ENCODE data around the gene FBXO4. TPM values are rescaled to one million over a fixed set of nuclear protein-coding genes. Genes with fewer than 3 reads are reported as not detected.

The FBXO4 gene
- total RNA-seq, 1 experiment from 2014 or later: 5.6 TPM

DNA sequence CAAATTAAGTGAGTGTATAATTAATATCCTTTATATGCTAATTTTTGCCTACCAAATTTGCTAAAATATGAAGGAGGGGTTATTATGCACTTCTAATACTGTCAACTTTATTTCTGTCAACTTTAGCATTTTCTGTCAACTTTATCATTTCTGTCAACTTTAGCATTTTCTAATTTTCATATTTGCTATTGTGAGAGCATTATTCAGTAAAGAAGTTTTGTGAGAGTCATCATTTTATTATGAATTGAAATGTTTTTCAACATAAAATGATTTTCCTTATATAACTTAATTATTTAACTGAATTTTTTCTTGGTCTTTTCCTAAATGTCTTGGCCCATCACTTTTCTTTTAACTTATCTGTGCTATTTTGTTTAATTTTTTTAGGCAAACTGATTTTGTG lies 58.2 kb downstream of the FBXO4 start:
- Histone ChIP-seq H3K4me1 (no peaks in the 10 kb centered on the region), H3K27ac (no peak overlapping the region), H3K4me3 (no peak overlapping the region), H3K36me3 (no peaks in the 10 kb centered on the region), H3K27me3 (no peaks in the 10 kb centered on the region; the same call in 1 of the 2 replicates), H3K9me3 (replicated peaks) (no peaks in the 10 kb centered on the region)
- no peak for DNase-seq

- Histone ChIP-seq H3K4me3 (no peak overlapping the region), H3K4me1 (no peaks in the 10 kb centered on the region), H3K27me3 (peaks cover 4% of the 10 kb centered on the region; the same call in 1 of the 2 replicates), H3K27ac (no peak overlapping the region), H3K9me3 (replicated peaks) (no peaks in the 10 kb centered on the region), H3K36me3 (no peaks in the 10 kb centered on the region)
- no peak for DNase-seq
These were observed 61.0 kb downstream of the FBXO4 start for GRCh38 chr5:41985945-41986695.

Other genes starting within 250 kb of the FBXO4 start
- gene OXCT1, start 54.9 kb upstream of the FBXO4 start, total RNA-seq (2014; rRNA removed; shearing (Covaris generic)): 55.3 and 65.9 TPM in 2 replicates
- 41.8 and 44.7 TPM in 2 replicates for gene RIMOC1, start 20.9 kb upstream of the FBXO4 start, total RNA-seq (2014; rRNA removed; shearing (Covaris generic))